Activated CD4-positive, CD25-positive, alpha-beta regulatory T cell treated with anti-CD3 and anti-CD28 coated beads, Interleukin-2, amount 50 U/mL, for 16 hours (primary cell): Measurements from ENCODE around the gene OR4C13.
"Not testable (repeated sequence)": the region's sequence is repeated elsewhere in the genome, so short reads cannot be mapped to it uniquely, and the experiment has no call there.

ENCODE experiments used
- DNase-seq: peaks from one replicate; pipeline ENCODE4 v3.0.0-alpha.2; 2020; ENCODE audit warnings: low read depth, low spot score

OR4C13 gene

DNA sequence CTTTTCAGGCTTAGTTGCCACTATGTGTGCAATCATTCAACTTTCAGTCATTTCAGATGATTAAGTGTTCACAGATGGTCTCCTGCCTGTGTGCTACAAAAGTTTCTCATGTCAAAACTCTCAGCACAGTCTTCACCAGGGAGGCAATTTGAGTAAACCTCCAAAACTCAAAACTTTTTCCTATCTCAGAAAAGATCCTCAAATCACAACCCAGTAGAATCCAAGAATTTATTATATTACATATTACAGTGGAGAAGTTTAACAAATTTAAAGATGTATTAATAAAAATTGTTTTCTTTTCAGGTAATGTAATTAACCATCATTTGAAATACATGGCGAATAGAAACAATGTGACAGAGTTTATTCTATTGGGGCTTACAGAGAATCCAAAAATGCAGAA lies at the start of gene OR4C13:
Gene OR4C13 (plus strand): TSS at position 301 of the 400 bp plus-strand sequence. CDS start 32 bp downstream, at position 333.
- no peak for DNase-seq

DNA sequence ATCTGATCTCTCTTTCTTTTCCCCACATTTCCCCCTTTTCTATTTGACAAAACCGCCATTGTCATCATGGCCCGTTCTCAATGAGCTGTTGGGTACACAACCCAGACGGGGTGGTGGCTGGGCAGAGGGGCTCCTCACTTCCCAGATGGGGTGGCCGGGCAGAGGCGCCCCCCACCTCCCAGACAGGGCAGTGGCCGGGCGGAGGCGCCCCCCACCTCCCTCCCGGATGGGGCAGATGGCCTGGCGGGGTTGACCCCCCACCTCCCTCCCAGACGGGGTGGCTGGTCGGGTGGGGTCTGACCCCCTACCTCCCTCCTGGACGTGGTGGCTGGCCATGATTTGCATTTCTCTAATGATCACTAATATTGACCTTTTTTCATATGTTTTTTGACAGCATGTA lies 40.7 kb upstream of the OR4C13 start:
- not testable (repeated sequence) for DNase-seq

- DNase-seq: not testable (repeated sequence)
These were observed 3.5 kb upstream of the OR4C13 start for GRCh38 chr11:49948701-49949100.

GRCh38 chr11:49973439-49973838 lies 21.2 kb downstream of the OR4C13 start:
- DNase-seq: not testable (repeated sequence)

- DNase-seq: not testable (repeated sequence)
These were observed 30.2 kb downstream of the OR4C13 start, which contains the start of gene OR4C12 for GRCh38 chr11:49982435-49982834. OR4C12 (minus strand) TSS chr11:49982535; CDS start chr11:49982501, 34 bp downstream.

GRCh38 chr11:49995565-49995964 lies 43.4 kb downstream of the OR4C13 start:
- no peak for DNase-seq
